PC-9 (cell line): ENCODE data around the gene SLC9A9. TPM values are rescaled to one million over a fixed set of nuclear protein-coding genes. Genes with fewer than 3 reads are reported as not detected.

Source experiments
- BruUV-seq: library from RNA; stranded (reverse); fragments of 400-500 nt; replicated peaks from 2 replicates; lab custom pipeline; 2021; lab: Mats Ljungman, UMichigan
- CTCF ChIA-PET: fragments of 300-600 bp; sonication (Branson Sonifier 250); formaldehyde crosslinking; loops from one replicate; lab custom pipeline; 2022; ENCODE audit warnings: antibody characterized with exemption; lab: Charles Lee
- POLR2A ChIA-PET: fragments of 300-600 bp; sonication (Branson Sonifier 250); formaldehyde crosslinking; loops from one replicate; lab custom pipeline; 2022; ENCODE audit warnings: antibody characterized with exemption; ENCODE audit not compliant: unreplicated experiment; lab: Charles Lee
- DNase-seq, 2 experiments: peaks; one replicate each; pipeline versions ENCODE4 v3.0.0 to v3.0.0-alpha.2; 2015 to 2022; ENCODE audit warnings: mixed read lengths in 1 of 2
- H2AFZ ChIP-seq: fragments of 200-600 bp; sonication (generic); 2 replicates; pipeline ENCODE4 v1.8.1; 2017; ENCODE audit warnings: antibody characterized with exemption
- H3F3A ChIP-seq: fragments of 200-600 bp; sonication (generic); 2 replicates; pipeline ENCODE4 v1.8.1; 2017; ENCODE audit warnings: antibody characterized with exemption, mild to moderate bottlenecking, low read depth; ENCODE audit not compliant: insufficient read depth
- H3K27ac ChIP-seq: fragments of 200-600 bp; sonication (generic); 2 replicates; pipeline ENCODE4 v1.6.1; 2016; ENCODE audit warnings: mixed run types
- H3K27me3 ChIP-seq: fragments of 200-600 bp; sonication (generic); 2 replicates; pipeline ENCODE4 v1.6.1; 2016; ENCODE audit warnings: low read depth, mixed run types; ENCODE audit not compliant: insufficient read depth
- H3K36me3 ChIP-seq: fragments of 200-600 bp; sonication (generic); 2 replicates; pipeline ENCODE4 v1.6.1; 2016; ENCODE audit warnings: low read depth, mixed run types
- H3K4me1 ChIP-seq: fragments of 200-600 bp; sonication (generic); replicated peaks from 2 replicates; pipeline ENCODE4 v1.6.1; 2016; ENCODE audit warnings: mixed run types; ENCODE audit not compliant: insufficient read depth
- H3K4me2 ChIP-seq: fragments of 200-600 bp; sonication (generic); 2 replicates; pipeline ENCODE4 v1.6.1; 2017; ENCODE audit warnings: mixed run types
- H3K4me3 ChIP-seq: fragments of 200-600 bp; sonication (generic); 2 replicates; pipeline ENCODE4 v1.6.1; 2016; ENCODE audit warnings: mixed run types
- H3K79me2 ChIP-seq: fragments of 200-600 bp; sonication (generic); 2 replicates; pipeline ENCODE4 v1.6.1; 2017; ENCODE audit warnings: low read depth, mixed run types
- H3K9me2 ChIP-seq: fragments of 200-600 bp; sonication (generic); 2 replicates; pipeline ENCODE4 v1.8.1; 2017; ENCODE audit warnings: mild to moderate bottlenecking; ENCODE audit not compliant: insufficient read depth
- H3K9me3 ChIP-seq: fragments of 200-600 bp; sonication (generic); 2 replicates; pipeline ENCODE4 v1.8.1; 2016; ENCODE audit warnings: low read depth; ENCODE audit not compliant: insufficient read depth
- H4K20me1 ChIP-seq: fragments of 200-600 bp; sonication (generic); 2 replicates; pipeline ENCODE4 v1.8.1; 2017; ENCODE audit not compliant: insufficient read depth
- CTCF ChIP-seq: fragments of 200-600 bp; sonication (generic); conservative IDR thresholded peaks from 2 replicates; pipeline ENCODE4 v1.6.1; 2017; ENCODE audit warnings: mixed run types, antibody characterized with exemption, mild to moderate bottlenecking, moderate library complexity
- EZH2 ChIP-seq: fragments of 200-600 bp; sonication (generic); IDR thresholded peaks from 2 replicates; pipeline ENCODE4 v1.8.0; 2017; ENCODE audit warnings: antibody characterized with exemption, low read depth
- intact Hi-C: fragments of 100-400 bp; cut with micrococcal nuclease; formaldehyde crosslinking; loops from one replicate; pipeline ENCODE4 v1.10.0; 2022; ENCODE audit not compliant: unreplicated experiment
- total RNA-seq: library from RNA; stranded (reverse); gene quantifications from 2 replicates; pipeline ENCODE4 v1.2.3, GENCODE V29; 2021

Gene SLC9A9
- total RNA-seq, 1 experiment from 2014 or later, result 1.7 TPM

- no peak overlapping the region for H3K4me2 ChIP-seq
- H3K79me2 ChIP-seq, result no peaks in the 10 kb centered on the region
- H3K4me1 ChIP-seq, result peaks cover 13% of the 10 kb centered on the region
- intact Hi-C loops, result no loop called here
- DNase-seq, result no peak
- peaks cover 3% of the 10 kb centered on the region; the same call in 1 of the 2 replicates for H3F3A ChIP-seq
- no peak for TF ChIP-seq CTCF
- TF ChIP-seq EZH2, result no peak
- CTCF ChIA-PET, result no interaction called here
- no peak overlapping the region for H2AFZ ChIP-seq
- no peaks in the 10 kb centered on the region for H3K9me2 ChIP-seq
- no peaks in the 10 kb centered on the region for H4K20me1 ChIP-seq
- BruUV-seq, result no TSS peak
- POLR2A ChIA-PET, result no interaction called here
- no peaks in the 10 kb centered on the region for H3K36me3 ChIP-seq
- H3K27me3 ChIP-seq, result no peaks in the 10 kb centered on the region
- H3K9me3 ChIP-seq, result no peaks in the 10 kb centered on the region; the same call in 1 of the 2 replicates
- H3K27ac ChIP-seq, result no peak overlapping the region
- no peak overlapping the region for H3K4me3 ChIP-seq
Observed at GRCh38 chr3:143825513-143825912, 22.8 kb downstream of the SLC9A9 start.

GRCh38 chr3:143824735-143825385 lies 23.4 kb downstream of the SLC9A9 start:
- no peaks in the 10 kb centered on the region for H4K20me1 ChIP-seq
- ChIA-PET CTCF (no interaction called here), POLR2A (no interaction called here)
- H3K9me3 ChIP-seq, result no peaks in the 10 kb centered on the region; the same call in 1 of the 2 replicates
- no peaks in the 10 kb centered on the region for H3K27me3 ChIP-seq
- H3K4me2 ChIP-seq, result no peak overlapping the region
- H2AFZ ChIP-seq, result no peak overlapping the region
- H3K9me2 ChIP-seq, result no peaks in the 10 kb centered on the region
- DNase-seq, result no peak
- TF ChIP-seq EZH2 (no peak), CTCF (no peak)
- intact Hi-C loops, result no loop called here
- H3K27ac ChIP-seq, result no peak overlapping the region
- H3K36me3 ChIP-seq, result no peaks in the 10 kb centered on the region
- no peak overlapping the region for H3K4me3 ChIP-seq
- BruUV-seq, result no TSS peak
- H3K4me1 ChIP-seq, result peaks cover 6% of the 10 kb centered on the region
- H3K79me2 ChIP-seq, result no peaks in the 10 kb centered on the region
- no peaks in the 10 kb centered on the region for H3F3A ChIP-seq

- TF ChIP-seq CTCF (no peak), EZH2 (no peak)
- Histone ChIP-seq H3K4me1 (no peaks in the 10 kb centered on the region), H3K4me3 (no peak overlapping the region), H3K36me3 (no peaks in the 10 kb centered on the region), H3K27me3 (no peaks in the 10 kb centered on the region), H3K27ac (no peak overlapping the region), H2AFZ (no peak overlapping the region; the same call in 1 of the 2 replicates), H3K9me3 (no peaks in the 10 kb centered on the region; the same call in 1 of the 2 replicates), H3F3A (no peaks in the 10 kb centered on the region), H4K20me1 (no peaks in the 10 kb centered on the region), H3K4me2 (no peak overlapping the region), H3K79me2 (no peaks in the 10 kb centered on the region), H3K9me2 (no peaks in the 10 kb centered on the region)
- intact Hi-C loops, result no loop called here
- DNase-seq, result no peak
- ChIA-PET CTCF (no interaction called here), POLR2A (no interaction called here)
- no TSS peak for BruUV-seq
Observed at GRCh38 chr3:143822798-143823197, 25.5 kb downstream of the SLC9A9 start.
